22Rv1 (cell line): ENCODE data around the gene CLASP1.
"Not testable (repeated sequence)": the region's sequence is repeated elsewhere in the genome, so short reads cannot be mapped to it uniquely, and the experiment has no call there.

Source experiments
- H3K27ac ChIP-seq: fragments of 450-650 bp; 2 replicates; pipeline ENCODE4 v1.5.1; 2017
- ZFX ChIP-seq: fragments of 450-650 bp; IDR thresholded peaks from 2 replicates; pipeline ENCODE4 v1.6.1; 2017; ENCODE audit warnings: antibody characterized with exemption, borderline replicate concordance
- TF ChIP-seq, protein P1 (sequence below): fragments of 450-650 bp; IDR thresholded peaks from 2 replicates; pipeline ENCODE4 v1.5.1; 2017; ENCODE audit warnings: mild to moderate bottlenecking

Gene CLASP1

GRCh38 chr2:121570036-121570666 is 79.1 kb downstream of the CLASP1 start:
- no peak for TF ChIP-seq ZFX
- TF ChIP-seq, protein P1, sequence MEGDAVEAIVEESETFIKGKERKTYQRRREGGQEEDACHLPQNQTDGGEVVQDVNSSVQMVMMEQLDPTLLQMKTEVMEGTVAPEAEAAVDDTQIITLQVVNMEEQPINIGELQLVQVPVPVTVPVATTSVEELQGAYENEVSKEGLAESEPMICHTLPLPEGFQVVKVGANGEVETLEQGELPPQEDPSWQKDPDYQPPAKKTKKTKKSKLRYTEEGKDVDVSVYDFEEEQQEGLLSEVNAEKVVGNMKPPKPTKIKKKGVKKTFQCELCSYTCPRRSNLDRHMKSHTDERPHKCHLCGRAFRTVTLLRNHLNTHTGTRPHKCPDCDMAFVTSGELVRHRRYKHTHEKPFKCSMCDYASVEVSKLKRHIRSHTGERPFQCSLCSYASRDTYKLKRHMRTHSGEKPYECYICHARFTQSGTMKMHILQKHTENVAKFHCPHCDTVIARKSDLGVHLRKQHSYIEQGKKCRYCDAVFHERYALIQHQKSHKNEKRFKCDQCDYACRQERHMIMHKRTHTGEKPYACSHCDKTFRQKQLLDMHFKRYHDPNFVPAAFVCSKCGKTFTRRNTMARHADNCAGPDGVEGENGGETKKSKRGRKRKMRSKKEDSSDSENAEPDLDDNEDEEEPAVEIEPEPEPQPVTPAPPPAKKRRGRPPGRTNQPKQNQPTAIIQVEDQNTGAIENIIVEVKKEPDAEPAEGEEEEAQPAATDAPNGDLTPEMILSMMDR = no peak
- no peak overlapping the region for H3K27ac ChIP-seq

DNA sequence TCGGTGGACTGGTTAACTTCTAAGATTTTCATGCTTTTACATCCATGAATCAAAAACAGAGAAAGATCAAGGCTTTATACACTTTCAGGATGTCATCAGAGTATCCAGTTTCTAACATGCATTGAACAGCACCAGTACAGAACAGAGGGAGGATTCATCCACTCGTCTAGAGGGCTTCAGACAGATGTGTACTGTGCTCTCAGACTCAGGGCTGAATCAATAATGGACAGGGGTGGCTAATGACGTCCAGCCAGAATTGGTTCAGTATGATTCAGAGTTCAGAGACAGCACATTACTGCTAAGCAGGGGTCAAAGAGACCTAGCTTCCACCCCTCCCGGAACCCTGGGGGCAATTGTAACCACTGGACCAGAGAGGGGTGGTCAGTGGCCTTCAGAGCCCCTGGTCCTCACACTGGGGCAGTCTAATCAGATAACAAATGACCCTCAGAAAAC is 81.3 kb downstream of the CLASP1 start:
- no peak overlapping the region for H3K27ac ChIP-seq
- no peak for TF ChIP-seq ZFX
- TF ChIP-seq, protein P1 = no peak

- TF ChIP-seq, protein P1 = no peak
- TF ChIP-seq ZFX = no peak
- no peak overlapping the region for H3K27ac ChIP-seq
Observed at GRCh38 chr2:121567452-121567851, 81.8 kb downstream of the CLASP1 start.

GRCh38 chr2:121565389-121566250 is 83.6 kb downstream of the CLASP1 start:
- H3K27ac ChIP-seq = no peak overlapping the region
- TF ChIP-seq, protein P1 = no peak
- TF ChIP-seq ZFX = no peak

DNA sequence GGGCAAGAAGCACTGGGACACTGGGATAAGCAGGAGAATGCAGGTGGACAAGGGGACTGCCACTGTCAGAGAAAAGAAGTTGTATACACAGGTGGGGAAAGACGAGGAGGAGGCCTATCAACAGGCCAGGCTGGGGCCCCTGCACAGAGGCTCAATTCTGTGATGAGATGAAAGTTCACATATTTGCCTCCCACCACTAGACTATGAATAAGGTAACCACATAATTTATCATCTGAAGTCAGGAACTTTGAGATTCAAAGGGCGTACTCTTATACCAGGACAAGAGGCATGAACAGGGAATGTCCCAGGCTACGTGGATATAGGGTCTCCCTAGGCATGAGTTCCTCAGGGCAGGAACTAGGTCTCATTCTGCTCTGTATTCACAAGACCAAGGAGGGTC is 84.4 kb downstream of the CLASP1 start:
- no peak for TF ChIP-seq ZFX
- TF ChIP-seq, protein P1 = no peak
- no peak overlapping the region for H3K27ac ChIP-seq

DNA sequence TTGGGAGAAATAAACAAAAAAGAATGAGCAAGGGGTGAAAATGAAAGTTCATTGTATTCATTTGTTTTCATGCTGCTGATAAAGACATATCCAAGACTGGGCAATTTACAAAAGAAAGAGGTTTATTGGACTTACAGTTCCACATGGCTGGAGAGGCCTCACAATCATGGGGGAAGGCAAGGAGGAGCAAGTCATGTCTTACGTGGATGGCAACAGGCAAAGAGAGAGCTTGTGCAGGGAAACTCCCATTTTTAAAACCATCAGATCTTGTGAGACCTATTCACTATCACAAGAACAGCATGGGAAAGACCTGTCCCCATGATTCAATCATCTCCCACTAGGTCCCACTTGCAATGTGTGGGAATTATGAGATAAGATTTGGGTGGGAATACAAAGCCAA is 85.5 kb downstream of the CLASP1 start:
- not testable (repeated sequence) for H3K27ac ChIP-seq

GRCh38 chr2:121562269-121563176 is 86.7 kb downstream of the CLASP1 start:
- TF ChIP-seq ZFX = no peak
- TF ChIP-seq, protein P1 = no peak
- no peak overlapping the region for H3K27ac ChIP-seq
